GM19438 (cell line): Measurements from ENCODE around the gene MTCL1.

Experiments
- ATAC-seq: cut with Tn5 transposase; IDR thresholded peaks from one replicate; pipeline ENCODE4 v1.9.1; 2021; ENCODE audit warnings: low read depth; ENCODE audit not compliant: unreplicated experiment

Gene MTCL1

DNA sequence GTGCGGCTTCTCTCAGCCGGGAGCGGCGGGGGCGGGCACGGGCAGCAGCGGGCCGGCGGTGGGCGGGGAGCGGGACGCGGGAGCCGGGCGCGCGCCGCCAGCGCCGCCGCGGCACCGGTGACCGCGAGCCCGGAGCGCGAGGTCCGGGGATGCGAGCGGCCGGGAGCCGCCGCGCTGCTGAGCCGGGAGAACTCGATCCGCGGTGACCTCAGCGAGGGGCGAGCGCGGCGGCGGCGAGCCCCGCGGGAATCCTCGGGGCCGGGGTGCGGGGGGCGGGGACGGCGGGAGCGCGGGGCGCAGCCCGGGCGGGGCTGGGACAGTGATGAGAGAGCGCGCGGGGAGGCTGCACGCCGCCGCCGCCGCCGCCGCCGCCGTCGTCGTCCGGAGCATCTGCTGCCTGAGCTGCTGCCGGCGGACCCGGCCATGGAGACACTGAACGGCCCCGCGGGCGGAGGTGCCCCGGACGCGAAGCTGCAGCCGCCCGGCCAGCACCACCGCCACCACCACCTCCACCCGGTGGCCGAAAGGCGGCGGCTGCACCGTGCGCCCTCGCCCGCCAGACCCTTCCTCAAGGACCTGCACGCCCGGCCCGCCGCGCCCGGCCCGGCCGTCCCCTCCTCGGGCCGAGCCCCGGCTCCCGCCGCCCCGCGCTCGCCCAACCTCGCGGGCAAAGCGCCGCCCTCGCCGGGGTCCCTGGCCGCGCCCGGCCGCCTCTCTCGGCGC is at the start of gene MTCL1:
TSS of gene MTCL1 (plus strand) at position 319 of the 723 bp plus-strand sequence. CDS start at position 424, 105 bp downstream.
- ATAC-seq = peak; percentile 29

DNA sequence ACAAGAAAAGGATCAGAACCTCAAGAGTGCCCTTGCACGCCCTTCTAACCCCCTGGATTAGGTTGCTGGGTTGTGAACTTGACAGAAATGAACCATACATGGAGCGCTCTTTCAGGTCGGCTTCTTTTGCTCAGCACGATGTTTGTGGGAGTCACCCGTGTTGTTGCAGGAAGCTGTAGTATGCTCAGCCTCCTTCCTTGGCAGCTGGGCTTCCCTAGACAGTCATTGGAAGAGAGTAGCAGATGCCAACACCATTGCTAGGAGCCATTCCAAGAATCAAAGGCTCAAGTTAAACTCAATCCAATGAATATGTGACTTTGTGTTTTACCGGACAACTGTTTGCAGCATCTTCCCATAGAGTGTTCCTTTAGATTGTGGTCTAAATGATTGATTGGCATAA is 49.1 kb upstream of the MTCL1 start:
- no peak for ATAC-seq

DNA sequence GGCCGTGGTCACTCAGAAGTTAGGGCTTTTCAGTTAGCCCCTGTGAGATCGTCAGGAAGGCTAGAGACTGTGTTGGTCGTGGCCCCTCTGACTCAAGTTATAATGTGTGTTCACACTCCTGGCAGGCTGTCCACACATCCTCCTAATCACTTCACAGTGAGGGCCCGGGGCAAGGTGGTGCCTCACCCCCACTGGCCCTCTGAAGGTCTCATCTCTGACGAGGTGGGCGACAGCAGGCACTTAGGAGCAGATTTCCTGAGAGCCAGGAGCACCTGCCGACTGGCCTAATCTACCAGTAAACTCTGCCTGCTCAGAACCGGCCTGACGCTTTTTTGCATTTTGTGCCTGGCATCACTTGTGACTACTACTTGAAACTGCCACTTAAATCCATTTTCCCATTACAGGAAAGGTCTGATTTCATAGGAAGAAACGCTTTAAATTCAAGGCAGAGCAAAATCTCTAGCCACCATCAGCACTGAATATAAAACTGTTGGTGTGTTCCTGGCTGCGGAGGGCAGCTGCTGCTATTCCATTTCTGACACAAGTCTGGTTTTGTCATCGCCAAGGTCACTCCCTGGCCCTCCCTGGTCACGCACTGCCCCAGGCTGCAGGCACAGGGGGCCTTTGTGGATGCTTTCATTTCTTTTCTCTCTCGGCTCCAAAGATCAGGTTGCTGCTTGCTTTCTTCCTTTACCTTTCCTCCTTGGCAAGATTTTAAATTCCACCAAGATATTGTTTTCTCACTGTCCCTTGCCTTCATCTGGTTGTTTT is 48.1 kb upstream of the MTCL1 start:
- no peak for ATAC-seq

DNA sequence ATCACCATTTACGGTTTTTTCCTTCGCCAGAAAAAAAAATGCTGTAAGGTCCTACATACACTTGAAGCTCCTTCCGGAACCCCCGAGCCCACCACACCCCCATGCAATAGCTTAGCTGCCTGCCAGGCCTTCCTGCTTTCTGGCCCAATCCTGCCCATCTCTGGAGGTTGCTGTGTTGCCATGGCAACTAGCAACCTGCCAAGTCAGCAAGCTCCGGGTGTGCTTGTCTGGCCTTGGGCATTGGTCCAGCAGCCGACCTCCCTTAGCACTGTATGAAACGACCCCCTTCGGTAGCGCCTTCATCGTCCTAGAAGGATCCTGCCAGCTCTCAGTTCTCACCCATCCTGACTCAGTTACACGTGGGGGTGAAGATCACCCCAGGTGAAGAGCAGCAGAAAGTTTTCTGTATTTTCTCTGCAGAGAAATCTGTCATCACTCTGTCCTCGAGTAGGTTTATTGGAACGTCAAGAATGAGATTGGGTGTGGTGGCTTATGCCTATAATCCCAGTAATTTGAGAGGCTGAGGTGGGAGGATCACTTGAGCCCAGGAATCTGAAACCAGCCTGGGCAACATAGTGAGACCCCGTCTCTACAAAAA is 47.4 kb upstream of the MTCL1 start:
- no peak for ATAC-seq

DNA sequence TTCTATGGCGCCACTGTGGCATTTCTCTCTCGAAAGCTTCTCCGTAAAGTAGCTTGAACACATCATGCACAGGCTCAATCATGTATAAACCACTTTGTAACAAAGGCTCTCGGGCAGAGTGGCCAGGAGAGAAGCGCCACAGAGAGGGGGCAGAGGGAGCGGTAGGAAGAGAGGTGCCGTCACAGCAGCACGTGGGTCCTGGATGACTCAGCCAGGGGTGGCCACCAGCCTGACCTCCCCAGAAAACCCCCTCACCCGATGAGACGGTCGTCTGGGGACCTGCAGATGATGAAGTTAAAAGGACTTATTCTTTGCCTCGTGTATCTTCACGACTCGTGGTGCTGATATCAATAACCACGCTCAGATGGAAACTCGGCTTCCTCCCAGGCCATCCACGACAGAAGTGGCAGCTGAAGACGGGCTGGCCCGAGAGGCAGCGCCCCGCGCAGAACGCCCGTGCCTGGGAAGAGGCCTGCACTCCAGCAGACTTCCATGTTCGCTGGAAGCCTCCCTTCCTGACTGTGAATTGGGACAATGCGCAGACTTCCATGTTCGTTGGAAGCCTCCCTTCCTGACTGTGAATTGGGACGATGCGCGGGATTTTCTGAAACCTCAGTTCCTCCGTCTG is 46.4 kb upstream of the MTCL1 start:
- no peak for ATAC-seq

DNA sequence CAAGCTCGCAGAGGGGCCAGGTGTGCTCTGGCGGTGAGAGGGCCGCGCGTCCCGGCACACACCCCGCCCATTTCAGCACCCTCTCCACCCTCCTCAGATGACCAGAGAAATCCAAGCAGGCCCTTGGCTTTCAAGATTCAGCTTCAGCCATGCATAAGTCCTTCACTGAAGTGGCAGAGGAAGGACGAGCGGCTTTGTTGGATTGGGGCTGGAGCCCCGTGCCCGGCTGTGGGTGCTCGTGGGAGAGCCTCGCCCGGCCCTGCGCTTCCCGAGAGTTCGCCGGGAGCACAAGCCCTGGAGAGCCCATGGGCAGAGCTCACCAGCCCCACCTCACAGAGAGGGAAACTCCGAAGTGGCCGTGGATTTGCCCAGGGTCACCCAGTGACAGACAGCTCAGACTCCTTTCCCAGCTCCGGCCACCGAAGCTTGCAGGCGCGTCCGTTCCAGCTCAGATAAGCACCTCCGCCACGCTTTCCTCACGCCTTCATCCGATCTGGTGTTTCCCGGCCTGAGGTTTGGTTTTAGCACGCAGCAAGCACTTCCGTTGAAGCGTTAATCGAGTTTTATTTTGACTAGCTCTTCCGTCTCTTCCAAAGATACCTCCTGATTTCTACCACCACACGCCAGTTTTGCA is 45.6 kb upstream of the MTCL1 start:
- ATAC-seq = no peak

DNA sequence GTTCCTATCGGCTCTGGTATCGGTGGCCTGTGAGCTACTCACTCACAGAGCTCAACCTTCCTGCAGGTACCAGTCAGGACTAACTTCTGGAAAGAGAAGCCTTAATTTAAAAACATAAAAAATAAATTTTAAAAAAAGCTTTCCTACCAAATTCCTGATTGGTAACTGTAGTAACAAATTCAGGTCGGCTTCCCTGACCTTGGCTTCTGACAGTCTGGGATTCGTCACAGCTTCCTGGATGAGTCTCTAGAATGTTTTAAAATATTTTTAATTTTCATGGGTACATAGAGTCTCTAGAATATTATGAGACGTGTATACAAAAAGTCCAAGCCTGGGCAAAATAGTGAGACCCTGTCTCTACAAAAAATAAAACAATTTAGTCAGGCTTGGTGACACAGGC is 45.0 kb upstream of the MTCL1 start:
- no peak for ATAC-seq

DNA sequence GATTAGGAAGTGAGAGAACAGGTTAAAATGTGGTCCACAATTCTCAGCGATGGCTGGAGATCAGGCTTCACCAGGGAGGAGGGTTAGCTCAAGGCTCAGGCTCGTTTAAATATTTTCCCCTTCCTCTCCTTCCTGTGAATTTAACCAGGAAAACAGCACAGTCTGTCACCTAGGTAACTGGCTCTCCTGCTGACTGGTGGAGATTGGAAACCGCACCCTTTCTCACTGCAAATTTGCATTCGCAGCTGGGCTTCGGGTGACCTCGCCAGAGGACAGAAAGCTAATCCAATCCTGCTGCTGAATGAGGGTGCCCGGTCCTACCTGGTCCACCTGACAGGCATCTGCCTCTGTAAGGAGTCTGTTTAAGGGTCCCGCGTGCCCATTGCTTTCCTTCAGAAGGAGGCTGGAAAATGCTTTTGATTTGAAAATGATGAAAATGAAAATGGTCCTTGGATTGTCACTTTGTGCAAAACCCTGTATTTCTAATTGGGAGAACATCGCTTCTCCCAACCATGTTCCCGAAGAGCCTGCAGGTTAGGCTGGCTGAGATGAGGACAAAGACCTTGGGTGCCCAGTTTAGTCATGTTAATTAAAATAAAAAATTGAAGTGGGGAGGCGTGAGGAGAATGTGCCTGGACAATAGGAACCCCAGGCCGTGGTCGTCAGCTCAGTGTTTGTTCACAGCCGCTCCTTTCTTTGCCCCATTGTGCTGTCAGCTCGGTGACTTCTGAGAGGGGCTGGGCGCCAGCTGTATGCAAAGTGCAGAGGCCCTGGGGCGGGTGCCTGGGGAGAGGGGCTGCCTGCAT is 43.4 kb upstream of the MTCL1 start:
- ATAC-seq = no peak

DNA sequence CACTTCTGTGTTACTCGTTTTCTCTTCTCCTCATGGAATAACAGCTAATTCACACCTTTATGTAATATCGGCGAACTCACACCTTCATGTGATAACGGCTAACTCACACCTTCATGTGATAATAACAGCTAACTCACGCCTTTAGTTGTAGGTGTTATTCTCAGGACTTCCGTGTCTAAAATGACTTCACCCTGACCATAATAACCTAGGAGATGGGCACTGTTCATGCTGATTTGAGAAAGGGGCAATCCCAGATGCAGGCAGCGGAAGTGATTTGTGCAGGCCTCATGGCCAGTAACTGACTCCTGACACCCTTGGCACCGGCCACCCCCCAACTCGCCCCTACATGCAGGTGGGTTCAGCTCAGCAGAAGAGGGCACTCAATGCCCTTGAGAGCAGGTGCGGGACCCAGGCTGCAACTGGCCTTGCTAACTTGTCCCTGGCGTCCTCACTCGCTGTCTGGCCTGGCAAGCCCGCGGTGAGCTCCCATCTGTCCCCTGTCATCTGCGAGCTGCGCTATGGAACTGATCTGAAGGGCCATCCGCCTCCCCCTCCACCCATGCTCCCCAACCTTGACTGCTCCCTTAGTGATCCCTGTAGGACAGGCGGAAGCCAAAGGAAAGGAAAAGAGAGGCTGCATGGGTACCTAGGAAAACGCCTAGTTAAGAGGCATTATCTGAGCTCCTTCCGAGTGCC is 42.6 kb upstream of the MTCL1 start:
- no peak for ATAC-seq

DNA sequence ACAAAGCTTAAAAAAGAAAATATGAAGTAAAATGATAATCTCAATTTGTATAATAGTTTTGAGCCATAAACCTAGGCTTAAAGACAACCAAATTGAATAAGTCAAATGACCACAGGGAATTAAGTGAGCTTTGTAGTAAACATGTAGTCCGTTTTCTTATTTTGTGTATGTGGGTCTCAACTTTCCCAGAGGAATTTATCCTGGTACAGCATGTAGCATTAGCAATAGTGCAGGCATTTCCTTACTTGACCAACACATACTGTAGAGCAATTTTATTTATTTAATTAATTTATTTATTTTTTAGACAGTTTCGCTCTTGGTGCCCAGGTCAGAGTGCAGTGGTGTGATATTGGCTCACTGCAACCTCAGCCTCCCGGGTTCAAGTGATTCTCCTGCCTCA is 37.5 kb upstream of the MTCL1 start:
- no peak for ATAC-seq

DNA sequence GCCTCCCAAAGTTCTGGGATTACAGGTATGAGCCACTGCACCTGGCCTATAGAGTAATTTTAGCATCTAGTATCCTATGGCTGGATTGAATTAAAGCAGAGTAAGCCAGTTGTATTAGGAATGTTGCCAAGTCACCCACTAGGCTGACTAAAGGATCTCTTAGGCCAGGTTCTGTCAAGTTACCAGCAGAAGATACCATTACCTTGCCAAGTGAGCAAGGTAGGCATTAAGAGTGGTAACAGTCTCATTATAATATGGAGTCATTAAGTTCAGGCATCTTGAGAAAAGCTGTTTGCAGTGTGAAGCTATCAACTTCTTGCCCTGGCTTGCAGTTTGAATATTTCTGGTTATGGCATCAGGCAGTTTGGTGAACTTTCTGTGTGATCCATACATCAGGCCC is 37.0 kb upstream of the MTCL1 start:
- ATAC-seq = no peak

DNA sequence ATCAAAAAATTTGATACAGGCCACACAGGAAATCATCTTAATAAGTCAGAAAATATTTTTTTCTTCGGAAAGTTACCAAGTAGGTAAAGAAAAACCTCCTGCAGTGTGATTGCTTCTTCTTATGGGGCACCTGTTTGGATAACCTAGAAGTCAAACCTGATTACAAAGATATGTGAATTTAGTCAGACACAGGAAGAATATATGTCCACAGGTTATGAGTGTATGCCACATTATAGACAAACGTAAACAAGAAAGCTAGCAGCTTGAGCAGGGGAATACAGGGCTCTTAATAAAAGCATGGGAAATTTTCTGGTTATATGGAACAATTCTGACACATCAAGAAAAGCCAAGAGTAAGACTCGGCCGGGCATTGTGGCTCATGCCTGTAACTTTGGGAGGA is 35.8 kb upstream of the MTCL1 start:
- no peak for ATAC-seq

DNA sequence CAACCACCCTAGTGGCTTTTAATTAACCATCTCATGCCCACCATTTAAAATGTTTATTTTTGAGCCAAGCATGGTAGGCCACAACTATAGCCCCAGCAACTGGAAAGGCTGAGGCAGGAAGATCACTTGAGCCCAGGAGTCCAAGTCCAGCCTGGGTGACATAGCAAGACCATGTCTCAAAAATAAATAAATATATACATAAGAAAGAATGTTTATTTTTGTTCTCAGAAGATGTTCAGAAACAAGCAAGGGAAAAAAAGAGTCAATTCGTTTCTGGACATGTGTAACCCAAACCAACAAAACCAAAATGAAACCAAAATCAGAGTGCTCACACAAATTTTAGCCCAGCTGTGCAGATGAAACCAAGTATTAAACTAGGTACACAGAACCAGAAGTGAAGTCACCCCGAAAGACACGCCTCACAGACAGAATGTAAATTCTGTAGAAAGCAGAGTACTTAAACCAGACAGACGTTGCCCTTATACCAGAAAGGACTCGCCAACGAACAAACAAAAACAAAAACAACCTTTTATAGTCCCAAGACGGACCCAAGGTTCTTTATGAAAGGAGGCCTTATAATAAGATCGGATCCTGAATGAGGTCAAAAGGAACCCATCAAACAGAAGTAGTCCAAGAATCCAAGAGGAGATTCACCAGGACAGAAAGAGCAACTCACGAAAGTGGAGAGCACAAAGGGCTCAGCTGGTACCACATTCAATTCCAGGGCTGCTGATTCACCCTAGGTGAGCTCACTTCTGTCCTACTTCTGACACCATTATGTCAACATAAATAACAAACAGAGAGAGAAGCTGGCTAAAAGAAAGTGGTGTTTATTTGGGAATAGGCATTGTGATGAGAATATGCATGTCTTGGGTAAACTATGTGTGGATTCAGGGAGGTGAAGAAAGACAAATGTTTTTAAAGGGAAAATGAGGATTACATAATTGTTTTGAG is 31.8 kb upstream of the MTCL1 start:
- no peak for ATAC-seq

DNA sequence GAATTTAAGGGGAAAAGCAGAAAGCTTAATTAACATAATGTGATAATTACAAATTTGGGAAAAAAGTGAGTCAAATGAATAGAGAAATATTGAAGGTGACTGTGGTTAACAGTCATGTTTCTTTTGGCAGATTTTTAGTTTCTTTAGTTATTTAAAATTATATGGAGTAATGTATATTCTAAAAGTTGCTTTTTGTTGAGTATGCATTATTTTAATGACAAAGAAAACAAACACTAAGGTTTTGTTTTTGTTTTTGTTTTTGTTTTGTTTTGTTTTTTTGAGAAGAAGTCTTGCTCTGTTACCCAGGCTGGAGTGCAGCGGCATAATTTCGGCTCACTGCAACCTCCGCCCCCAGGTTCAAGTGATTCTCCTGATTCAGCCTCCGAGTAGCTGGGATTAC is 30.3 kb upstream of the MTCL1 start:
- ATAC-seq = no peak

DNA sequence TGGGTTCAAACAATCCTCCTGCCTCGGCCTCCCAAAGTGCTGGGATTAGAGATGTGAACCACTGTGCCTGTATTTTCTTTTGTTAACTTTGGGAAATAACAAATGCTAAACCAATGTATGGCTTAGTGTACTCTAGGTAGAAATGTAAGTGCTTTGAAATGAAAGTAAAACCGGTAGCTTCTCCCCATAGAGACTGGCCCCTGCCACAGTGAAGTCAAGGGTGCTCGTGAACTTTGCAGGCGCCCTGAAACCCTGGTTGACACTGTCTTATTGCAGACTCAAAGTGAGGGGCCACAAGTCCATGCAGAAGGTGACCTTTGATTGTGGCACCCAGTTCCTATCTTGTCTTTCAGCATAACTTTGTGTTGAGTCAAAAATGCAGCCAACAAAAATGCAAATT is 24.2 kb upstream of the MTCL1 start:
- ATAC-seq = no peak

DNA sequence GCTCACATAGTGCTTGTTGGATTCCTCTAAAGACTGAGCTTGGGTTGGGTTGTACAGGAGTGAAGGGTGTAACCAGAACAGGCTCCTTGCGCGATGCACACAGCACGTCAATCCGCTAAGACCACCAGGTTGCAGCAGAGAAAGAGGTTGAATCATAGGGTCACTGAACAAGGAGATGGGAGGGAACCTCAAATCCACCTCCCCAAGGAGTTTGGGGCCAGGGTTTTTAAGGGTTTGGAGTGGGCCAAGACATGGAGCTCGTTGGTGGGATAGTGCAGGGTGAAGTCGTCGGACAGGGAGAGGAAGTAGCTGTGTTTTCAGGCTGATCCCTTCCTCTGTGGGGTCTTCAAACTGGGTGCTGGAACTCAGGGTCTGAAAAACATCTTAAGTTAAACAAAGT is 20.8 kb upstream of the MTCL1 start:
- ATAC-seq = no peak

DNA sequence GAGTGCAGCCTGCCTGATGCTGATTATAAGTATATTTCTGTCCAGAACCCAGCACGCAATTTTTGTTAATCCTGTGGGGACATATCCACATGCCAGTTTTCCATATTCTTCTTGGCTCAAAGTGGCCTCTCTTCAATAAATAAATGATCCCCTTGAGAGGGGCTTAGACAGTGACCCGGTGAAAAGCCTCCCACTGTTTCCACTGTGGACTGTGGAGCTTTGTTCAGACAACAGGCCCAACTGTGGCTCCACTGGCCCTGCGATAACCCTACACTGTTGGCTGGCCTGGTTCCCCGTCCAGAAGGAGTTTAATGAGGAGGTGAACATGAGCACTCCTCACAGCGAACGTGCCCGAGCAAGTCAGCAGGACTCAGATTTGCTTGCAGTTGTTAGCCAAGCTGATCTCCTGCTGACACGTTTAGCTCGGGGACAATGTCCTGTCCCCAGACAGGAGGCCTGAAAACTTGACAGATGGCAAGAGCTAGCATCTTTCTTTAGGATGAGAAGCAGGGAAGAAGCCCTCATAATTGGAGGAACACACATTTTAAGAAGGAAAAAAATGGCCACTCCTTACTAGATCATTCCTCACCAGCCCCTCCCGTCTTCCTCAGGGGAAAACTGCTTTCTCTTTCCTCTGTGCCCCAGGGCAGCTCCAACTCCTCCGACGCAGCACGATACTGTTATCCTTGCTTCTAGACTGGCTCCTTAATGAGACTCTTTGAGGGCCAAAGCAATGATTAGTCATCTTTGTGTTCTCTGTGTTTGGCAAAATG is 20.0 kb upstream of the MTCL1 start:
- ATAC-seq = no peak

DNA sequence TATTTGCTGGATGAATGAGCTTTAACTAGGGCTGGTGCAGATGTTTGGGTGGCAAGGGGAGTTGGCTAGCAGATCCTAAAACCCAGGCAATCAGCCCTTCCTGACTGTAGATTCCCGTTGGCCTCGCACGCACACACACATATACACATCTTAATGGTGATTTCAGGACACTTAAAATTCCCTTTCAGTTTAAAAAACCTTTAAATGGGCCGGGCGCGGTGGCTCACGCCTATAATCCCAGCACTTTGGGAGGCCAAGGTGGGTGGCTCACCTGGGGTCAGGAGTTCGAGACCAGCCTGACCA is 19.5 kb upstream of the MTCL1 start:
- no peak for ATAC-seq
